Vagina (tissue), 2 donors: Measurements from ENCODE around the gene CLCF1.
"Not testable (repeated sequence)": the region's sequence is repeated elsewhere in the genome, so short reads cannot be mapped to it uniquely, and the experiment has no call there.

ENCODE experiments used
- CTCF ChIP-seq, 3 experiments: fragments of 450-650 bp in 2 of 3; fragments of 200-600 bp in 1 of 3; sonication (generic) in 1 of 3; IDR thresholded peaks; one replicate each; pipeline ENCODE4 v1.5.1; 2017 to 2019; ENCODE audit warnings: antibody characterized with exemption in 3 of 3, mild to moderate bottlenecking in 2 of 3, moderate library complexity in 2 of 3
- POLR2A ChIP-seq, 2 donors: fragments of 450-650 bp; IDR thresholded peaks; one replicate each; pipeline ENCODE4 v1.6.1; 2017; ENCODE audit warnings: antibody characterized with exemption in 2 of 2, mild to moderate bottlenecking in 2 of 2, moderate library complexity in 2 of 2
- POLR2AphosphoS5 ChIP-seq, 2 donors: sonication (generic); formaldehyde crosslinking; IDR thresholded peaks; one replicate each; pipeline ENCODE4 v1.9.0; 2017; ENCODE audit warnings: antibody characterized with exemption in 2 of 2, mild to moderate bottlenecking in 2 of 2, low read depth in 1 of 2; ENCODE audit not compliant: insufficient read depth in 1 of 2

GRCh38 chr11:67403085-67403484, 29.7 kb upstream of the CLCF1 start:
- not testable (repeated sequence) for TF ChIP-seq CTCF (IDR thresholded peaks at IDR 0.05); POLR2AphosphoS5 (IDR thresholded peaks at IDR 0.05; ENCODE audit: insufficient read depth in 1 of 2, low read depth in 1 of 2); POLR2A (IDR thresholded peaks at IDR 0.05)
